HG03575 (cell line): ENCODE measurements around the gene TMEM150C.
"Not testable (repeated sequence)": the region's sequence is repeated elsewhere in the genome, so short reads cannot be mapped to it uniquely, and the experiment has no call there.

Experiments used
- ATAC-seq: cut with Tn5 transposase; IDR thresholded peaks from one replicate; pipeline ENCODE4 v1.9.1; 2021; ENCODE audit not compliant: unreplicated experiment, insufficient number of reproducible peaks, low FRiP score; ENCODE audit errors: extremely low read depth

Gene TMEM150C

GRCh38 chr4:82489076-82489475, 72.7 kb downstream of the TMEM150C start:
- ATAC-seq: no peak

- no peak for ATAC-seq
These were observed 76.6 kb downstream of the TMEM150C start for GRCh38 chr4:82484996-82485783.

- ATAC-seq: no peak
These were observed 79.4 kb downstream of the TMEM150C start for GRCh38 chr4:82482387-82482786.

- no peak for ATAC-seq
These were observed 80.3 kb downstream of the TMEM150C start for GRCh38 chr4:82481506-82481840.

GRCh38 chr4:82480771-82481505, 80.8 kb downstream of the TMEM150C start:
- no peak for ATAC-seq

GRCh38 chr4:82479562-82479961, 82.2 kb downstream of the TMEM150C start:
- ATAC-seq: no peak

GRCh38 chr4:82477469-82477868, 84.3 kb downstream of the TMEM150C start:
- ATAC-seq: not testable (repeated sequence)

- not testable (repeated sequence) for ATAC-seq
These were observed 85.9 kb downstream of the TMEM150C start for GRCh38 chr4:82475931-82476330.

GRCh38 chr4:82473621-82474164, 88.1 kb downstream of the TMEM150C start:
- ATAC-seq: no peak

- not testable (repeated sequence) for ATAC-seq
These were observed 88.7 kb downstream of the TMEM150C start for GRCh38 chr4:82473080-82473479.

GRCh38 chr4:82469791-82470345, 91.9 kb downstream of the TMEM150C start:
- ATAC-seq: no peak

- no peak for ATAC-seq
These were observed 94.3 kb downstream of the TMEM150C start for GRCh38 chr4:82467471-82467870.

- no peak for ATAC-seq
These were observed 98.6 kb downstream of the TMEM150C start for GRCh38 chr4:82463221-82463620.

GRCh38 chr4:82462415-82462831, 99.4 kb downstream of the TMEM150C start:
- no peak for ATAC-seq

GRCh38 chr4:82461710-82462109, 100.1 kb downstream of the TMEM150C start:
- no peak for ATAC-seq

GRCh38 chr4:82458729-82459128, 103.1 kb downstream of the TMEM150C start:
- no peak for ATAC-seq

- no peak for ATAC-seq
These were observed 104.5 kb downstream of the TMEM150C start for GRCh38 chr4:82457266-82457665.

GRCh38 chr4:82452026-82452425, 109.8 kb downstream of the TMEM150C start:
- no peak for ATAC-seq

GRCh38 chr4:82450966-82451755, 110.6 kb downstream of the TMEM150C start:
- ATAC-seq: no peak
